Gastrocnemius medialis (tissue), 4 donors: ENCODE data around the gene SYCP1. TPM values are rescaled to one million over a fixed set of nuclear protein-coding genes. Genes with fewer than 3 reads are reported as not detected.
"Not testable (repeated sequence)": the region's sequence is repeated elsewhere in the genome, so short reads cannot be mapped to it uniquely, and the experiment has no call there.

Experiments used
- ATAC-seq, 2 donors: fragments of 150-250 bp; one replicate each; pipeline ENCODE4 v1.9.1; 2016
- DNase-seq, 2 donors: peaks; one replicate each; pipeline ENCODE4 v3.0.0-alpha.2; 2019
- H3K27ac ChIP-seq, 4 donors: fragments of 200-600 bp; sonication (generic); 1 replicate in 1 of 4; 2 replicates in 3 of 4; pipeline ENCODE4 v1.5.1; 2016 to 2018; ENCODE audit warnings: mild to moderate bottlenecking in 2 of 4, moderate library complexity in 1 of 4
- H3K27me3 ChIP-seq, 3 donors: fragments of 200-600 bp; sonication (generic) in 2 of 3; 1 replicate in 1 of 3; 2 replicates in 2 of 3; pipeline versions ENCODE4 v1.5.1 to v1.6.0; 2016 to 2019; ENCODE audit warnings: mild to moderate bottlenecking in 1 of 3, moderate library complexity in 1 of 3
- H3K36me3 ChIP-seq, 2 donors: fragments of 200-600 bp; sonication (generic) in 1 of 2; one replicate each; pipeline ENCODE4 v1.5.1; 2017 to 2018
- H3K4me1 ChIP-seq, 2 donors: fragments of 200-600 bp; sonication (generic) in 1 of 2; one replicate each; pipeline ENCODE4 v1.5.1; 2016 to 2017; ENCODE audit warnings: mild to moderate bottlenecking in 2 of 2
- H3K4me3 ChIP-seq, 4 donors: fragments of 200-600 bp; sonication (generic) in 3 of 4; 1 replicate in 1 of 4; 2 replicates in 3 of 4; pipeline ENCODE4 v1.5.1; 2016 to 2019; ENCODE audit warnings: mild to moderate bottlenecking in 2 of 4
- H3K9me3 ChIP-seq, 3 donors: fragments of 200-600 bp; sonication (generic) in 2 of 3; 1 replicate in 1 of 3; 2 replicates in 2 of 3; pipeline ENCODE4 v1.5.1; 2016 to 2019
- CTCF ChIP-seq, 5 experiments: fragments of 450-650 bp in 3 of 5; fragments of 200-600 bp in 2 of 5; sonication (generic) in 2 of 5; IDR thresholded peaks in 4 of 5; conservative IDR thresholded peaks in 1 of 5; 1 replicate in 4 of 5; 2 replicates in 1 of 5; pipeline ENCODE4 v1.5.1; 2016 to 2019; ENCODE audit warnings: antibody characterized with exemption in 5 of 5, mild to moderate bottlenecking in 3 of 5, moderate library complexity in 3 of 5
- POLR2A ChIP-seq, 2 donors: fragments of 450-650 bp; IDR thresholded peaks; one replicate each; pipeline ENCODE4 v1.6.1; 2017; ENCODE audit warnings: antibody characterized with exemption in 2 of 2, mild to moderate bottlenecking in 2 of 2, moderate library complexity in 2 of 2
- in situ Hi-C, 4 donors: fragments of 200-750 bp; cut with MboI; loops; one replicate each; pipeline versions ENCODE4 v1.15.0 to v1.8.0; 2017; ENCODE audit warnings: low sequenced_read_pairs in 4 of 4
- intact Hi-C: fragments of 100-400 bp; cut with DNase I; formaldehyde crosslinking; loops from one replicate; pipeline ENCODE4 v1.15.1; 2023; ENCODE audit warnings: low total_unique reads
- total RNA-seq, 4 donors: library from RNA; depleted of rRNA; stranded (reverse); fragments of >200 nt; gene quantifications; one replicate each; pipeline versions ENCODE4 v1.1.0 to v1.2.3, GENCODE V29; 2016

The SYCP1 gene
- total RNA-seq, 4 donors from 2014 or later: not detected

GRCh38 chr1:115012006-115012405 lies 157.3 kb downstream of the SYCP1 start:
- H3K27ac ChIP-seq: no peak overlapping the region
- in situ Hi-C loops (no loop called here), intact Hi-C loops (no loop called here)
- DNase-seq: no peak
- TF ChIP-seq POLR2A (IDR thresholded peaks at IDR 0.05) (no peak), CTCF (IDR thresholded peaks at IDR 0.05 in 4 of 5, conservative IDR thresholded peaks at IDR 0.05 in 1 of 5) (no peak)
- no peaks in the 10 kb centered on the region for H3K9me3 ChIP-seq
- H3K27me3 ChIP-seq: no peaks in the 10 kb centered on the region
- H3K4me3 ChIP-seq: no peak overlapping the region
- ATAC-seq: no peak
- H3K36me3 ChIP-seq: no peaks in the 10 kb centered on the region
- no peaks in the 10 kb centered on the region for H3K4me1 ChIP-seq

GRCh38 chr1:115012434-115012833 lies 157.8 kb downstream of the SYCP1 start:
- in situ Hi-C loops (no loop called here), intact Hi-C loops (no loop called here)
- Histone ChIP-seq H3K4me1 (no peaks in the 10 kb centered on the region), H3K27me3 (no peaks in the 10 kb centered on the region), H3K4me3 (no peak overlapping the region), H3K9me3 (no peaks in the 10 kb centered on the region), H3K27ac (no peak overlapping the region), H3K36me3 (no peaks in the 10 kb centered on the region)
- TF ChIP-seq POLR2A (IDR thresholded peaks at IDR 0.05) (no peak), CTCF (IDR thresholded peaks at IDR 0.05 in 4 of 5, conservative IDR thresholded peaks at IDR 0.05 in 1 of 5) (no peak)
- no peak for DNase-seq
- no peak for ATAC-seq

GRCh38 chr1:115013792-115014191 lies 159.1 kb downstream of the SYCP1 start:
- Histone ChIP-seq H3K4me1 (no peaks in the 10 kb centered on the region), H3K36me3 (no peaks in the 10 kb centered on the region), H3K4me3 (no peak overlapping the region), H3K27ac (no peak overlapping the region), H3K9me3 (no peaks in the 10 kb centered on the region), H3K27me3 (no peaks in the 10 kb centered on the region)
- no peak for ATAC-seq
- in situ Hi-C loops (no loop called here), intact Hi-C loops (no loop called here)
- TF ChIP-seq POLR2A (IDR thresholded peaks at IDR 0.05) (no peak), CTCF (IDR thresholded peaks at IDR 0.05 in 4 of 5, conservative IDR thresholded peaks at IDR 0.05 in 1 of 5) (no peak)
- DNase-seq: no peak

- in situ Hi-C loops, intact Hi-C loops, H3K27me3 ChIP-seq, H3K4me3 ChIP-seq, H3K4me1 ChIP-seq, H3K36me3 ChIP-seq, DNase-seq, H3K9me3 ChIP-seq, ATAC-seq, H3K27ac ChIP-seq: not testable (repeated sequence)
These were observed 164.9 kb downstream of the SYCP1 start for GRCh38 chr1:115019549-115019948.

GRCh38 chr1:115021145-115021544 lies 166.5 kb downstream of the SYCP1 start:
- no peaks in the 10 kb centered on the region for H3K36me3 ChIP-seq
- intact Hi-C loops: no loop called here
- no peaks in the 10 kb centered on the region for H3K4me1 ChIP-seq
- DNase-seq (no peak), ATAC-seq (no peak)
- H3K4me3 ChIP-seq: no peak overlapping the region
- in situ Hi-C loops: no loop called here
- TF ChIP-seq POLR2A (IDR thresholded peaks at IDR 0.05): no peak
- no peak for TF ChIP-seq CTCF (IDR thresholded peaks at IDR 0.05 in 4 of 5, conservative IDR thresholded peaks at IDR 0.05 in 1 of 5)
- no peaks in the 10 kb centered on the region for H3K27me3 ChIP-seq
- H3K9me3 ChIP-seq: no peaks in the 10 kb centered on the region
- H3K27ac ChIP-seq: no peak overlapping the region
